GM18867 (cell line): ENCODE results near the gene MGAT4B.
"Not testable (repeated sequence)": the region's sequence is repeated elsewhere in the genome, so short reads cannot be mapped to it uniquely, and the experiment has no call there.

Experiments
- ATAC-seq: cut with Tn5 transposase; IDR thresholded peaks from one replicate; pipeline ENCODE4 v1.9.1; 2021; ENCODE audit warnings: mild to moderate bottlenecking, moderate library complexity; ENCODE audit not compliant: unreplicated experiment

Gene MGAT4B

GRCh38 chr5:179795863-179796833, 10.5 kb downstream of the MGAT4B start:
- peak; percentile 80 for ATAC-seq

- ATAC-seq: peak; percentile 0
These were observed 11.4 kb downstream of the MGAT4B start for GRCh38 chr5:179795049-179795862.

- ATAC-seq: no peak
These were observed 12.1 kb downstream of the MGAT4B start for GRCh38 chr5:179794575-179794974.

GRCh38 chr5:179794171-179794570, 12.5 kb downstream of the MGAT4B start:
- ATAC-seq: no peak

GRCh38 chr5:179793468-179794139, 13.1 kb downstream of the MGAT4B start, which contains the start of gene LTC4S:
TSS of gene LTC4S (plus strand) at chr5:179793986. CDS start at chr5:179794081, 95 bp downstream.
- ATAC-seq: no peak

- ATAC-seq: no peak
These were observed 13.8 kb downstream of the MGAT4B start for GRCh38 chr5:179792612-179793467.

- ATAC-seq: no peak
These were observed 14.6 kb downstream of the MGAT4B start for GRCh38 chr5:179791881-179792611.

- not testable (repeated sequence) for ATAC-seq
These were observed 17.4 kb downstream of the MGAT4B start for GRCh38 chr5:179789278-179789677.

GRCh38 chr5:179788193-179788854, 18.3 kb downstream of the MGAT4B start:
- no peak for ATAC-seq

- no peak for ATAC-seq
These were observed 19.8 kb downstream of the MGAT4B start for GRCh38 chr5:179786861-179787260.

GRCh38 chr5:179783128-179783527, 23.5 kb downstream of the MGAT4B start:
- no peak for ATAC-seq

- no peak for ATAC-seq
These were observed 24.8 kb downstream of the MGAT4B start for GRCh38 chr5:179781846-179782245.

GRCh38 chr5:179780362-179780761, 26.3 kb downstream of the MGAT4B start:
- ATAC-seq: no peak

GRCh38 chr5:179779826-179780225, 26.8 kb downstream of the MGAT4B start:
- ATAC-seq: no peak

GRCh38 chr5:179778591-179778990, 28.1 kb downstream of the MGAT4B start:
- ATAC-seq: no peak

- ATAC-seq: no peak
These were observed 28.8 kb downstream of the MGAT4B start for GRCh38 chr5:179777909-179778308.

- ATAC-seq: no peak
These were observed 29.2 kb downstream of the MGAT4B start for GRCh38 chr5:179777456-179777855.

- ATAC-seq: no peak
These were observed 30.2 kb downstream of the MGAT4B start for GRCh38 chr5:179776411-179776938.

GRCh38 chr5:179774442-179774841, 32.2 kb downstream of the MGAT4B start:
- no peak for ATAC-seq
